Ramos (cell line): ENCODE data around the gene NAA10.

Experiments used
- in situ Hi-C: fragments of 300-500 bp; cut with MboI; formaldehyde crosslinking; loops from one replicate; pipeline ENCODE4 v1.14.3; 2022; ENCODE audit warnings: low sequenced_read_pairs; ENCODE audit not compliant: unreplicated experiment

NAA10 gene

DNA sequence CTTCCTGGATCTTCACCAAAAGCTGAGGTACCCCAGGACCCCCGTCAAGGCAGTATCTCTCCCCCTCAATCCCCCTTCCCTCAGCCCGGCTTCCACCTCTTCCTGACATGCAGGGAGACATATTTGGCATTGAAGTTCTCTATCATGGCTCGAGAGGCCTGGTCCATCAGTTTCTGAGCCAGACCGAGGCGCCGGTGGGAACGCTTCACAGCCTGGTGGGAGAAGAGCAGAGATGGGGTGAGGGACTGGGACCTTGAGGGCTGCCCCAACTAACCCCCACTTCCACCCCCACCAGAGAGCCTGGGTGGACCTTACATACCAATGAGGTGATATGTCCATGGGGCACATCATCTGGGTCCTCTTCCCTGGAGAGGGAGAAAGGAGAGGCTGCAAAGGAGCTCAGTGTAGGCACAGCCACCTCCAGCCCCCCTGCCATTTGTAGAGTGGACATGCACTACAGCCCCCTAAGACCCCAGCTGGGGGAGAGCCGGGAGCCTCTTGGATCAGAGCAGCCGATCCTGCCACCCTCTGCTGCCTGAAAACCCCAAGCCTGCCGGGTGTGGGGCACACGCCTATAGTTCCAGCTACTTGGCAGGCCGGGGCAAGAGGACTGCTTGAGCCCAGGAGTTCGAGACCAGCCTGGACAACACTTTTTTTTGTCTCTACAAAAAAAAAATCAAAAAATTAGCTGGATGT lies 2.5 kb downstream of the NAA10 start:
- in situ Hi-C loops: loop anchor here (10.0 kb wide), 1 partner anchor 138 kb away; the partner anchor contains the start of genes IDH3G and SSR4

GRCh38 chrX:153931748-153932147 lies 3.1 kb downstream of the NAA10 start:
- in situ Hi-C loops: loop anchor here (10.0 kb wide), 1 partner anchor 137 kb away; the partner anchor contains the start of genes IDH3G and SSR4

GRCh38 chrX:153931151-153931550 lies 3.7 kb downstream of the NAA10 start:
- in situ Hi-C loops: loop anchor here (10.0 kb wide), 1 partner anchor 136 kb away; the partner anchor contains the start of genes IDH3G and SSR4

DNA sequence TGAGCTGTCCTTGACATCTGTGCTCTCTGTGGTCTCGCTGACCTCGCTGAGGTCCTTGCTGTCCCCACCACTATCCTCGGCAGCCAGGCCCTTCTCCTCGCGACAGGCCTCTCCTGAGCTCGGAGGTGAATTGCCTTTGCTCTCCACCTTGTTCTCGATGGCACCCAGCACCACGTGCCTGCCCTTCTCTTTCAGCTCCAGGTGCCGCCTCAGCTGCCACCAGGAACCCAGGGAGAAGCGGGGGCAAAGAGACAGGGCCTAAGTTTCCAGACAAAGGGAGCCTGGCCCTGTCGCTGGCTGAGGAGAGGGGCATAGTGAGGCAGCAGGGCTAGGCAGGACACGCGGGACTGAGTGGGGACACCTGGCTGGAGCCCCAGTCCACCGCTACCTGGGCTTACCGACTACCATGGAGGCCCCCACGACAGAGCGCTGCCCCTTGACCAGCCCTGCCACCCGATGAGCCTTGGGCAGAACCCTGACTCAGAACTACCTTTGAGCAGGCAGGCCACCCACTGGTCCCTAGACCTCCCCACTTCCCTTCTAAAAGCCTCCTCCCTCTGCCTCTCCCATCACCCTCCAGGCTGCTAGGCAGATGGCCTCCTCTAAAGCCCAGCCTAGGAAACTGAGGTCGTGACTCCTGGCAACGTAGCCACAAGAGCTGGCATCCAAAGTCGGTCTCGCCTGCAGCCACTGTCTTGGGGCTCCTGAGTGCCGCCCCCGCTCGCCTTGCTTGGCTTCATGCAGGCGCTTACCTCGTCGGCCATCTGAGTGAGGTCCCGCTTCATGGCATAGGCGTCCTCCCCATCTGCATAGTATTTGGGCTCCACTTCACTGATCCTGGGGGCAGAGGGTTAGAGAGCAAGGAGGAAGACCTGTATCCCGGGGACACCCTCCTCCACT lies 4.6 kb downstream of the NAA10 start:
- in situ Hi-C loops: loop anchor here (10.0 kb wide), 1 partner anchor 135 kb away; the partner anchor contains the start of genes IDH3G and SSR4

- in situ Hi-C loops: no loop called here
These were observed 5.3 kb downstream of the NAA10 start for GRCh38 chrX:153929576-153929975.

DNA sequence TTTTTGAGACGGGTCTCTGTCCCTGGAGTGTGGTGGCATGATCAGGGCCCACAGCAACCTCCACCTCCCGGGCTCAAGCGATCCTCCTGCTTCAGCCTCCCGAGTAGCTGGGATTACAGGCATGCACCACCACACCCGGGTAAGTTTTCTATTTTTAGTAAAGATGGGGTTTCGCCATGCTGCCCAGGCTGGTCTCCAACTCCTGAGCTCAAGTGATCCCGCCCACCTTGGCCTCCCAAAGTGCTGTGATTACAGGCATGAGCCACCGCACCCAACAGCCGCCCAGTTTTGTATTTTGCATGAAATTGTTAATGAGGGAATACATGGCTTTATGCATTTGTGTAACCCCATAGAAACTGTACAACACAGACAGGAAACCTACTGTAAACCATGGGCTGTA lies 6.0 kb downstream of the NAA10 start:
- in situ Hi-C loops: no loop called here

GRCh38 chrX:153927922-153928760 lies 6.7 kb downstream of the NAA10 start:
- in situ Hi-C loops: no loop called here

DNA sequence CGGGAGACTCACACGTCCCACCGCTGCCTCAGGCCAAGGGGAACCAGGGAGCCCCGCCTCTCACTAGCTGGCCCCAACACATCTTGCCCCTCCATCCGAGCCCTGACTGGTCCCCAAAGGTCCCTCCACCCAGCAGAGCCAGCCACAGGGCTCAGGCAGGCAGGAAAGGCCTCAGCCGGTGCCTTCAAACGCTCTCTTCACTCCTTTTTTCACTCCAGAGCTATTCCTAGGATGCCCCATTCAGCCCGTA lies 7.2 kb downstream of the NAA10 start:
- in situ Hi-C loops: no loop called here

- in situ Hi-C loops: no loop called here
These were observed 7.8 kb downstream of the NAA10 start for GRCh38 chrX:153926858-153927671.

DNA sequence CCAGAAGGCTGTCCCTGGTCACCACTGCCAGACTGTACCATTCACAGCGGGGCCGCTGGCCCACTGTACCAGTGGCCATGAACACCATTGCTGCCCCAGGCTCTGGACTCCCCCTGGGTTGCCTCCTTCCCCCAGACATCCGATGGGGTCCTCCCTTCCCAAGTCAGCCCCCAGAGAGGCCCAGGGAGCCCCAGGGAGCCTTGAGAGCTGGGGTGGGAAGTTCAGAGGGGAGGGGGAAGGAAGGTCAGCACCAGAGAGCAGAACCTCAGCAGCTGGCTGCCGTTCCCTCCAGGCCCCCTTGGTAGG lies 8.3 kb downstream of the NAA10 start:
- in situ Hi-C loops: no loop called here

DNA sequence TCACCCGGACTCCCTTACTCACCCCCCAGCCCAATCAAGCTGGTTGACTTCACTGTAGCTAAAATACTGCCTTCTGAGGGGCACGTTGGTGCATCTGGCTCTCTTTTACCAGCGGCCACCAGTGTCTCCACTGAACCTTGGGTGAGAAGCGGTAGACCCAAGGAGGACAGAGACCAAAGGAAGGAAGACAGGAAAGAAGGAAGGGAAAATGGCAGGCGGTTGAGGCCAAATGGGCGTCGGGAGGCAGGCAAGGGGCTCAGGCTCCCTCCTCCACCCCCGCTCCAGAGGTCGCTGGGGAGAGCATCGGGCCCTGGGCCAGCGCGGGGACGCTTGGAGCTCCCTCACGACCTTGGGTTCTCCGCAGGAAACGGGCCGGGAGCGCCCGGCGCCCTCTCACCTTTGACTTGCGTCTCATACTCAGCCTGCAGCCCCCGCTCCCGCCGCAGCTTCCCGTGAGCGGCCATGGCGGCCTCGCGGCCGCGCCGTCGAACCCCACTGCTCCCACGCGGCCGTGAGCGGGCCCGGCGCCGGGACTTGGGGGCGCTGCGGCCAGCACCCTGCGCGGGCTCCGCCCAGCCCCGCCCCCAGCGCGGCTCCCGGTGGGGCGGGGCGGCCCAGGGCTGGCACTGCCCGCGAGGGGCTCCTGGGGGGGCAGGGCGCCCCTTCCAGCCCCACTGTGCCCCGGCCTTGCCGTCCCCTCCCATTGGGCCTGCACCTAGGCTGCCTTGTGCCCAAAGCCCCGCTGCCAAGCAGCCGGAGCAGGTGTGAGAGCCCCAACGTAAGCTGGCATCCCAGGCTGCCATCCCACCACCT lies 8.9 kb downstream of the NAA10 start, which contains the start of gene ARHGAP4:
TSS of gene ARHGAP4 (minus strand) at position 526 of the 813 bp plus-strand sequence. CDS start at position 464, 62 bp downstream.
- in situ Hi-C loops: no loop called here

DNA sequence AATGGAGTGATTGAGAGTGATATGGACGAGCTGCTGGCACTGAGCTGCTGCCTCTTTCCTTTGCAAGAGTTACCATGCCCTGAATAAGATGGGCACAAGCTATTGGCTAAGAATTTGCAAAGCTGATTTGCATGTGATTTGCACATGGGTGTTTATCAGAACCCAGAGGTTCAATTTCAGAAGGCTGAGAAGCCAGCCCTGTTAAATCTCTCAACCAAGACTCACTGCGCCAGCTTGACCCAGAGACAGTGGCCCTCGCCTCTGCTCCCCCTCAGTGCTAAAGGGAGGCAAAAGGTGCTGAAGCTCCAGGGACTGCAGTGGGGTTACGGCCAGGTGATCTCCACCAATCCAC lies 9.5 kb downstream of the NAA10 start:
- in situ Hi-C loops: no loop called here

DNA sequence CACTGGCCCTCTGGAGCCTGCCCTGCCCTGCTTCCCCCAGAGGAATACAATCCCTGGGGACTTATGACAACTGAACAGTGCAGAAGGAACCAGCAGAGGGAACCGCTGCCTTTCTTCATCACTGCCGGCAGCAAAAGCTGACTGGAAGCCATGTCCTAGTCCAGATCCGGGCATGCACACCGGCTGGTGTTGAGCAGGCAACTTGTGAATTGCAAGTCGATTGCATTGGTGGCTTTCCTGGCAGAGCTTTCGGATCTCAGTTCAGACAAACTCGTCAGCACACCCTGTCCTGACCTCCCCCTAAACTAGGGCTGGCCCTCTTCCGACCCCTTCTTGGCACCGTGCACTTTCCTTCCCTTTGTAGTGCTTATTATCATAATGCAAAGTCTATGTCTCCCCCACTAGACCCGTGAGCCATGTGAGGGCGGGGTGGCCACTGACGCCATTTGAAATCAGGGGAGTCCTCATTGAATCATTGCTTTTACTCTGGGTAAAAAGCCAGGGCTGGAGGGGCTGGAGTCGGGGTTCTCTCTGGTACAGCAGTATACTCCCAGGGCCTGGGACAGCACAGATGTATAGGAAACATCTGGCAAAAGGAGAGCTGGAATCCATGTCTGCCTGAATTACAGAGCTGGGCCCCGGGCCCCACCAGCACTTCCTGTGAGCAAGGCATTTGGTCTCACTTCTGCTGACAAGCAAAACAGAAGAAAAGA lies 10.5 kb downstream of the NAA10 start:
- in situ Hi-C loops: no loop called here

GRCh38 chrX:153922932-153923857 lies 11.6 kb downstream of the NAA10 start:
- in situ Hi-C loops: no loop called here

DNA sequence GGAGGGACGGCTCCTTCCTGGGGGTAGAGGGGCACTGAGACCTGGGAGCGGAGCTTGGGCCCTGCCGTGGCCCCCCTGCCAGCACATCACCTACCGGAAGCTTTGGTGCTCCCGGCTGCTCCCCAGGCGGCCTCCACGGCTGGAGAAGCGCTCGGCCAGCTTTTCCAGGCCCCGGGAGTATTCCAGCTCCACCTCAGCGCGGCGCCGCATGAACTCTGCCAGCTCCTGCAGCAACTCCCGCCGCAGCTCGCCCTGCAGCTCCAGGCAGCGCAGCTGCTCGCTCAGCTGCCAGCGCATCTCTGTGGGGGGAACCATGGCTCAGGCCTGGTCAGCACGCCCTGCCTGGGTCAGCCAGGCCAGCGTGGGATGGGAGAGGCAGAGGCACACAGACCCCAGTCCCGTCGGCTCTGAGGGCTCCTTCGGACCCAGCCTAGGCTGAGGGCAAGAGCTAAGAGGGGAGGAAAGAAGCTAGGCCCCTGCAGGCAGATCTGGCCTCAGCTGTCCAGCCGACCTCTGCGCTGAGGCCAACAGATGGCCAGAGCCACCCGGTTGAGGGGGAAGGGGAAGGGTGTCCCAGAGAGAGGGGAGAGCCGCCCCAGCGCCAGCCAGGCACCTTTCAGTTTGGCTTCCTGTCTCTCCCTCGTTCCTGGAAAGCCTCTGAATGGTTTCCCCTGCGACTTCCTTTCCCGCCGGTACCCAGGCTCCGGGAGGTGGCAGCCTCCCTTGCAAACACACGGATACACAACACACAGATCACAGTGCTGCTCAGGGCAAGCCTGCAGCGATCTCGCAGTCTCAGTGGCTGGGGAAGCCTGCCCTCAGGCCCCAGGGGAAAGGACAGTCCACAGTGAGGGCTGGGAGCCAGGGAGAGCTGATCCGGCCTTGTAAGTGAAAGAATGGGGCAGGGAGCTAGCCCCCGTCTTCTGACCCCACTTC lies 13.1 kb downstream of the NAA10 start:
- in situ Hi-C loops: no loop called here

DNA sequence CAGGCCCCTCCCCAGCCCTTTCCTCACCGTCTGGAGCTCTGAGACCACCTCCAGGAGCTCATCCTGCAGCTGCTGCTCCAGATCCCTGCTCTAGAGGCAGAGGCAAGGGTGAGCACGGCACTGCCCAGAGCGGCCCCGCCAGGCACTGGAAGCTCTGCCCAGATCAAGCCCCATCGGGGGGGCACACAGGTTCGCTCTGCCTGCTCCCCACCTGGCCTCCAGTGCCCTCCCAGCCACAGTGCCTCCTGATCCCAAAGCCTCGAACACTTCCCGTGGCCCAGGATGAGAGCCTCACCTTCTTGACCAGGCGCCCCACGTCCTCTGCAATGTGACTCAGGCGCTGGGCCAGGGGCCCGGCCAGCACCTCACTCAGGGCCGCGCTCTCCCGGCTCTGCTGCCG lies 13.8 kb downstream of the NAA10 start:
- in situ Hi-C loops: no loop called here
